Caki2 (cell line): ENCODE measurements around the gene KRTAP12-3. TPM values are rescaled to one million over a fixed set of nuclear protein-coding genes. Genes with fewer than 3 reads are reported as not detected.
"Not testable (repeated sequence)": the region's sequence is repeated elsewhere in the genome, so short reads cannot be mapped to it uniquely, and the experiment has no call there.

Experiments used
- DNase-seq: peaks from one replicate; pipeline ENCODE4 v3.0.0-alpha.2; 2015; ENCODE audit warnings: low read depth
- in situ Hi-C: cut with HindIII; loops from 2 replicates; pipeline ENCODE4 v1.10.0; 2016; ENCODE audit warnings: low sequenced_read_pairs, low pct_unique_long_range_greater_than_20kb, mixed read lengths
- total RNA-seq: library from RNA; depleted of rRNA; stranded (reverse); fragments of >200 nt; shearing (Covaris generic); gene quantifications from 2 replicates; pipeline ENCODE4 v1.2.3, GENCODE V29; 2014; ENCODE audit warnings: low replicate concordance

The KRTAP12-3 gene
- total RNA-seq, 1 experiment from 2014 or later: not detected

- in situ Hi-C loops: no loop called here
- DNase-seq: no peak
Measured at GRCh38 chr21:44667612-44668011, 9.9 kb downstream of the KRTAP12-3 start.

- in situ Hi-C loops: no loop called here
- no peak for DNase-seq
Measured at GRCh38 chr21:44670642-44671432, 13.1 kb downstream of the KRTAP12-3 start.

- in situ Hi-C loops: no loop called here
- no peak for DNase-seq
Measured at GRCh38 chr21:44671911-44672310, 14.2 kb downstream of the KRTAP12-3 start.

- DNase-seq: no peak
- in situ Hi-C loops: no loop called here
Measured at GRCh38 chr21:44677881-44678280, 20.1 kb downstream of the KRTAP12-3 start.

- DNase-seq: no peak
- in situ Hi-C loops: no loop called here
Measured at GRCh38 chr21:44681152-44681551, 23.4 kb downstream of the KRTAP12-3 start.

- DNase-seq: no peak
- in situ Hi-C loops: no loop called here
Measured at GRCh38 chr21:44681861-44682579, 24.3 kb downstream of the KRTAP12-3 start, which contains the start of gene KRTAP12-1. Gene KRTAP12-1 (minus strand): TSS chr21:44682163. CDS start chr21:44682123, 40 bp downstream.

GRCh38 chr21:44682580-44683151 lies 24.9 kb downstream of the KRTAP12-3 start:
- DNase-seq: no peak
- in situ Hi-C loops: no loop called here

- in situ Hi-C loops: no loop called here
Measured at GRCh38 chr21:44684077-44684476, 26.3 kb downstream of the KRTAP12-3 start.

GRCh38 chr21:44684483-44684882 lies 26.8 kb downstream of the KRTAP12-3 start:
- DNase-seq: no peak

More at GRCh38 chr21:44684077-44684476, 26.3 kb downstream of the KRTAP12-3 start:
- DNase-seq: no peak

GRCh38 chr21:44685050-44685449 lies 27.3 kb downstream of the KRTAP12-3 start:
- in situ Hi-C loops: not testable (repeated sequence)

More at GRCh38 chr21:44684483-44684882, 26.8 kb downstream of the KRTAP12-3 start:
- in situ Hi-C loops: no loop called here

GRCh38 chr21:44686000-44686781 lies 28.5 kb downstream of the KRTAP12-3 start:
- in situ Hi-C loops: no loop called here
- DNase-seq: no peak

More at GRCh38 chr21:44685050-44685449, 27.3 kb downstream of the KRTAP12-3 start:
- not testable (repeated sequence) for DNase-seq

GRCh38 chr21:44686843-44687561 lies 29.3 kb downstream of the KRTAP12-3 start:
- no peak for DNase-seq
- in situ Hi-C loops: no loop called here

GRCh38 chr21:44687671-44688070 lies 29.9 kb downstream of the KRTAP12-3 start:
- DNase-seq: no peak
- in situ Hi-C loops: no loop called here

GRCh38 chr21:44689740-44690139 lies 32.0 kb downstream of the KRTAP12-3 start:
- in situ Hi-C loops, DNase-seq: not testable (repeated sequence)

GRCh38 chr21:44691686-44692085 lies 34.0 kb downstream of the KRTAP12-3 start:
- DNase-seq: no peak
- in situ Hi-C loops: no loop called here

GRCh38 chr21:44692798-44693512 lies 35.2 kb downstream of the KRTAP12-3 start:
- DNase-seq: no peak
- in situ Hi-C loops: no loop called here

- no peak for DNase-seq
- in situ Hi-C loops: no loop called here
Measured at GRCh38 chr21:44694776-44695175, 37.0 kb downstream of the KRTAP12-3 start.
